Measurements from ENCODE around the gene MLF2. TPM values are rescaled to one million over a fixed set of nuclear protein-coding genes. Genes with fewer than 3 reads are reported as not detected.

The MLF2 gene
- total and polyA plus RNA-seq, 10 of the 15 experiments (the other 5 are each of a cell fraction or from before 2014, with no cell fraction given): 13.5 to 222 (median 130) TPM

DNA sequence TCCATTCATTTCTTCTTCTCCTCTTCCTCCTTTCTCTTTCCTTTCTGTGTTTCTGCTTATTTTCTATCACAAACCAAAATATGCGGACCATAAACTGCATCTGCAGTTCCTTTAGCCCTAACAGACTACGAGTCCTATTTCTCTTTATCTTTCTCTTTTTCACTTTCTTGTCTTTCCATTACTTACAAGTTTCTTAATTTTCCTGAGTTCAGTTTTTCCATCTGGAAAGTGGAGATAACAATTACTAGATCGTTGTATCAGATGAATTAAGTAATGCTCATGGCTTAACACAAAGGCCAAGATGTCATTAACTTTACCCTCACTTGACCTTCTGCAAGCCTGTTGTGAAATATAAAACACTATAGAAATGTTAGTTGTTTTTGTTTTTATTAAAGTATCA, 30.1 kb downstream of the MLF2 start:
- Histone ChIP-seq H3K4me3 (peak overlapping the region; percentile 91; the same call in 1 of the 2 replicates), H3K4me1 (ENCODE audit: control insufficient read depth, insufficient read depth, low read length) (no peaks in the 10 kb centered on the region; the same call in 1 of the 2 replicates), H3K4me2 (ENCODE audit: control insufficient read depth, insufficient read depth) (peak overlapping the region; percentile 65), H3K27ac (ENCODE audit: control insufficient read depth, insufficient read depth) (no peak overlapping the region), H4K20me1 (ENCODE audit: control insufficient read depth, insufficient read depth) (no peaks in the 10 kb centered on the region), H3K27me3 (replicated peaks in 1 of 2; ENCODE audit: control insufficient read depth in 2 of 2, insufficient read depth in 2 of 2, low read length in 1 of 2) (no peaks in the 10 kb centered on the region), H3K36me3 (ENCODE audit: control insufficient read depth in 2 of 2, insufficient read depth in 2 of 2, low read length in 1 of 2) (peaks cover 0 to 2% of the 10 kb centered on the region in 2 experiments; a peak in 1 of 4 replicates), H3K9ac (ENCODE audit: control insufficient read depth, insufficient read depth, low read length) (no peak overlapping the region; the same call in 1 of the 2 replicates), H3K9me3 (replicated peaks; ENCODE audit: control insufficient read depth, insufficient read depth, low read length) (no peaks in the 10 kb centered on the region), H2AFZ (ENCODE audit: control insufficient read depth, low read depth, low read length) (no peak overlapping the region; the same call in 1 of the 2 replicates), H3K79me2 (ENCODE audit: control insufficient read depth, insufficient read depth, low read length) (peaks cover 10% of the 10 kb centered on the region)
- ATAC-seq (no peak), FAIRE-seq (no peak), DNase-seq (ENCODE audit: low read depth, low spot score) (no peak)
- in situ Hi-C loops (cut with MboI) (no loop called here), intact Hi-C loops (cut with micrococcal nuclease; ENCODE audit: unreplicated experiment) (loop anchor here (1.0 kb wide), 1 partner anchor 34 kb away; the partner anchor contains the start of gene ZNF384)
- SMC1A ChIA-PET (ENCODE audit: uncharacterized antibody, unreplicated experiment): interaction anchor here (0.6 to 3.1 kb wide), 7 partner anchors 26 to 113 kb away, joined by 3 to 31 read pairs (median 11); partner anchors contain the start of genes MLF2 and ZNF384
- RAD21 ChIA-PET (ENCODE audit: unreplicated experiment): interaction anchor here (1.1 to 3.3 kb wide), 8 partner anchors 23 to 130 kb away, joined by 4 to 45 read pairs (median 6); partner anchors contain the start of genes LPAR5, MLF2, USP5 and ZNF384
- POLR2A ChIA-PET: interaction anchor here (1.0 to 3.6 kb wide), 10 partner anchors 8 to 297 kb away, joined by 3 to 53 read pairs (median 8); partner anchors contain the start of genes CDCA3, GAPDH, LPAR5 and MLF2
- BruUV-seq (replicated peaks): no TSS peak
- CTCF ChIA-PET: interaction anchor here (0.7 to 3.5 kb wide), 16 partner anchors 8 to 185 kb away, joined by 3 to 28 read pairs (median 5); partner anchors contain the start of genes CDCA3, MLF2, USP5 and ZNF384
- WGBS (ENCODE audit: insufficient coverage, insufficient replicate concordance, low lambda C conversion rate, missing lambda C conversion rate): 63% methylated on average over 3 of the region's 3 CpGs
- TF ChIP-seq PML (IDR thresholded peaks at IDR 0.05; ENCODE audit: low read length): no peak
- TF ChIP-seq MTA2 (IDR thresholded peaks at IDR 0.05; ENCODE audit: low read depth): no peak
- no peak for TF ChIP-seq CHD1 (IDR thresholded peaks at IDR 0.05; ENCODE audit: low read depth, low read length)
- TF ChIP-seq, protein P1, sequence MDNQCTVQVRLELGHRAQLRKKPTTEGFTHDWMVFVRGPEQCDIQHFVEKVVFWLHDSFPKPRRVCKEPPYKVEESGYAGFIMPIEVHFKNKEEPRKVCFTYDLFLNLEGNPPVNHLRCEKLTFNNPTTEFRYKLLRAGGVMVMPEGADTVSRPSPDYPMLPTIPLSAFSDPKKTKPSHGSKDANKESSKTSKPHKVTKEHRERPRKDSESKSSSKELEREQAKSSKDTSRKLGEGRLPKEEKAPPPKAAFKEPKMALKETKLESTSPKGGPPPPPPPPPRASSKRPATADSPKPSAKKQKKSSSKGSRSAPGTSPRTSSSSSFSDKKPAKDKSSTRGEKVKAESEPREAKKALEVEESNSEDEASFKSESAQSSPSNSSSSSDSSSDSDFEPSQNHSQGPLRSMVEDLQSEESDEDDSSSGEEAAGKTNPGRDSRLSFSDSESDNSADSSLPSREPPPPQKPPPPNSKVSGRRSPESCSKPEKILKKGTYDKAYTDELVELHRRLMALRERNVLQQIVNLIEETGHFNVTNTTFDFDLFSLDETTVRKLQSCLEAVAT (IDR thresholded peaks at IDR 0.05): no peak
- no peak for TF ChIP-seq RAD21 (IDR thresholded peaks at IDR 0.05; ENCODE audit: insufficient read depth, low read depth, low read length)
- TF ChIP-seq RB1 (IDR thresholded peaks at IDR 0.05; ENCODE audit: borderline replicate concordance): no peak
- no peak for TF ChIP-seq ESRRA (IDR thresholded peaks at IDR 0.05; ENCODE audit: low read length)
- TF ChIP-seq SREBF2 (IDR thresholded peaks at IDR 0.05; ENCODE audit: low read length): no peak
- TF ChIP-seq WRNIP1 (IDR thresholded peaks at IDR 0.05; ENCODE audit: borderline replicate concordance, low read depth, low read length): no peak
- TF ChIP-seq JUND (IDR thresholded peaks at IDR 0.05; ENCODE audit: low read depth, low read length): no peak
- no peak for TF ChIP-seq MXI1 (IDR thresholded peaks at IDR 0.05; ENCODE audit: low read depth, low read length)
- TF ChIP-seq KLF5 (IDR thresholded peaks at IDR 0.05; ENCODE audit: partially characterized antibody): no peak
- TF ChIP-seq, protein P2, sequence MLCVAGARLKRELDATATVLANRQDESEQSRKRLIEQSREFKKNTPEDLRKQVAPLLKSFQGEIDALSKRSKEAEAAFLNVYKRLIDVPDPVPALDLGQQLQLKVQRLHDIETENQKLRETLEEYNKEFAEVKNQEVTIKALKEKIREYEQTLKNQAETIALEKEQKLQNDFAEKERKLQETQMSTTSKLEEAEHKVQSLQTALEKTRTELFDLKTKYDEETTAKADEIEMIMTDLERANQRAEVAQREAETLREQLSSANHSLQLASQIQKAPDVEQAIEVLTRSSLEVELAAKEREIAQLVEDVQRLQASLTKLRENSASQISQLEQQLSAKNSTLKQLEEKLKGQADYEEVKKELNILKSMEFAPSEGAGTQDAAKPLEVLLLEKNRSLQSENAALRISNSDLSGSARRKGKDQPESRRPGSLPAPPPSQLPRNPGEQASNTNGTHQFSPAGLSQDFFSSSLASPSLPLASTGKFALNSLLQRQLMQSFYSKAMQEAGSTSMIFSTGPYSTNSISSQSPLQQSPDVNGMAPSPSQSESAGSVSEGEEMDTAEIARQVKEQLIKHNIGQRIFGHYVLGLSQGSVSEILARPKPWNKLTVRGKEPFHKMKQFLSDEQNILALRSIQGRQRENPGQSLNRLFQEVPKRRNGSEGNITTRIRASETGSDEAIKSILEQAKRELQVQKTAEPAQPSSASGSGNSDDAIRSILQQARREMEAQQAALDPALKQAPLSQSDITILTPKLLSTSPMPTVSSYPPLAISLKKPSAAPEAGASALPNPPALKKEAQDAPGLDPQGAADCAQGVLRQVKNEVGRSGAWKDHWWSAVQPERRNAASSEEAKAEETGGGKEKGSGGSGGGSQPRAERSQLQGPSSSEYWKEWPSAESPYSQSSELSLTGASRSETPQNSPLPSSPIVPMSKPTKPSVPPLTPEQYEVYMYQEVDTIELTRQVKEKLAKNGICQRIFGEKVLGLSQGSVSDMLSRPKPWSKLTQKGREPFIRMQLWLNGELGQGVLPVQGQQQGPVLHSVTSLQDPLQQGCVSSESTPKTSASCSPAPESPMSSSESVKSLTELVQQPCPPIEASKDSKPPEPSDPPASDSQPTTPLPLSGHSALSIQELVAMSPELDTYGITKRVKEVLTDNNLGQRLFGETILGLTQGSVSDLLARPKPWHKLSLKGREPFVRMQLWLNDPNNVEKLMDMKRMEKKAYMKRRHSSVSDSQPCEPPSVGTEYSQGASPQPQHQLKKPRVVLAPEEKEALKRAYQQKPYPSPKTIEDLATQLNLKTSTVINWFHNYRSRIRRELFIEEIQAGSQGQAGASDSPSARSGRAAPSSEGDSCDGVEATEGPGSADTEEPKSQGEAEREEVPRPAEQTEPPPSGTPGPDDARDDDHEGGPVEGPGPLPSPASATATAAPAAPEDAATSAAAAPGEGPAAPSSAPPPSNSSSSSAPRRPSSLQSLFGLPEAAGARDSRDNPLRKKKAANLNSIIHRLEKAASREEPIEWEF (IDR thresholded peaks at IDR 0.05; ENCODE audit: insufficient replicate concordance, low read depth, low read length): no peak
- no peak for TF ChIP-seq ATF7 (IDR thresholded peaks at IDR 0.05; ENCODE audit: low read depth)
- no peak for TF ChIP-seq FOXK2 (IDR thresholded peaks at IDR 0.05)

Data from GM12878 (cell line).